ENCODE data around the gene KRT83. TPM values are rescaled to one million over a fixed set of nuclear protein-coding genes. Genes with fewer than 3 reads are reported as not detected.

KRT83 gene
- total RNA-seq, 2 donors from 2014 or later, result 0.74 TPM; not detected in 1

DNA sequence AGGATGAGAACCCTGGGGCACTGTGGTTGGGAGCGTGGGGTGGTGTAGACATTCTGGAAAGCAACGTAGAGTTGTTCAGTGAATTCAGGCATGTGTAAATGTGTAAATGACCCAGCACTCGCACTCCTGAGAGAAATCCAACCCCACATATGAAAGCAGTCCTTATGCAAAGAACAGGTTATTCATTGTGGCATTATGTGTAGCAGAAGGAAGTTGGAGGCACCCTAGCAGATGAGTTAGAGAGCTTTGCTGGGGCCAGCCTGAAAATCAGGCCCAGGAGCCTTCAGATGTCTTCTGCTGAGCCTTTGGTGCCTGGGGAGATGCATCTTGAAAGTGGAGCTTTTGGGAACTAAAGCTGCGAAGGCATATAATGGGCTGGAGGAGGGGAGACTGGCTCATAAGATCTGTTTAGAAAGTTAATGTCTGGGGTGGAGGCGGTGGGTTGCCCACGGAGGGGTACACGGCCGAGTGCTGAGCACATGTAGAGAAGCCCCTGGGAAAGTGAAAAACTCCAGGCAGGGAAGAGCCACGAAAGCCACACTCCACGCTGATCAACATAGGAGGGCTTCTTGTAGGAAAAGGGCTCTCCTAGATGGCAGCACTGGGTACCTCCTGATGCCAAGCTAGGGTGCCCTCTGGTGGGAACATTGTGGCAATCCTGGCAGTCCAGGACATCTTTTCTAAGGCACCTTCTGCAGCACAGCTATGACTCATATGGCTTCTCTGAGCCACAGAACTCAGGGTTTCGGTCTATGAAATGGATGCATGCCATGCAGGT is 6.0 kb upstream of the KRT83 start:
- intact Hi-C loops (cut with DNase I), result loop anchor here (2.0 to 5.0 kb wide), 3 partner anchors 50 to 170 kb away; no protein-coding TSS in a partner anchor
- Histone ChIP-seq H3K4me3 (no peak overlapping the region), H3K4me1 (replicated peaks) (no peaks in the 10 kb centered on the region), H3K27ac (no peak overlapping the region), H3K36me3 (no peaks in the 10 kb centered on the region), H3K27me3 (replicated peaks; ENCODE audit: insufficient read depth) (no peaks in the 10 kb centered on the region), H3K9me3 (no peaks in the 10 kb centered on the region)
- WGBS, result 52% methylated on average over 11 of the region's 11 CpGs
- peak; percentile 86 for DNase-seq (ENCODE audit: low spot score)
- TF ChIP-seq, protein P1, sequence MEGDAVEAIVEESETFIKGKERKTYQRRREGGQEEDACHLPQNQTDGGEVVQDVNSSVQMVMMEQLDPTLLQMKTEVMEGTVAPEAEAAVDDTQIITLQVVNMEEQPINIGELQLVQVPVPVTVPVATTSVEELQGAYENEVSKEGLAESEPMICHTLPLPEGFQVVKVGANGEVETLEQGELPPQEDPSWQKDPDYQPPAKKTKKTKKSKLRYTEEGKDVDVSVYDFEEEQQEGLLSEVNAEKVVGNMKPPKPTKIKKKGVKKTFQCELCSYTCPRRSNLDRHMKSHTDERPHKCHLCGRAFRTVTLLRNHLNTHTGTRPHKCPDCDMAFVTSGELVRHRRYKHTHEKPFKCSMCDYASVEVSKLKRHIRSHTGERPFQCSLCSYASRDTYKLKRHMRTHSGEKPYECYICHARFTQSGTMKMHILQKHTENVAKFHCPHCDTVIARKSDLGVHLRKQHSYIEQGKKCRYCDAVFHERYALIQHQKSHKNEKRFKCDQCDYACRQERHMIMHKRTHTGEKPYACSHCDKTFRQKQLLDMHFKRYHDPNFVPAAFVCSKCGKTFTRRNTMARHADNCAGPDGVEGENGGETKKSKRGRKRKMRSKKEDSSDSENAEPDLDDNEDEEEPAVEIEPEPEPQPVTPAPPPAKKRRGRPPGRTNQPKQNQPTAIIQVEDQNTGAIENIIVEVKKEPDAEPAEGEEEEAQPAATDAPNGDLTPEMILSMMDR (IDR thresholded peaks at IDR 0.05), result peak; percentile 59 to 94 (median 88)
- TF ChIP-seq POLR2A (IDR thresholded peaks at IDR 0.05) (no peak), POLR2AphosphoS5 (IDR thresholded peaks at IDR 0.05) (peak; percentile 76)

DNA sequence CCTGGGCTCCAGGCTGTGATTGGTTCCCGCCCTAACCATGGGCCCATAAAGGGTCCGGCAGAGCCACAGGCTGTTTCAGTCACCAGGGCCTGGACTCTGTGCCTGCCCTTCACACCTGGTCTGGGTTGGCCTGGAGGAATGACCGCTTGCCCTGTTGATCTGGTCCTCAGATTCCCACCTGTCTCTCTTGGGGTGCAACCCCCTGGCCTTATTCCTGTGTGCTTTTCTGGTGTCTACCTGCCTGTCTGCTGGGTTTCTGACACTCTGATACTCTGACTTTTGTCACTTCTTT is 2.9 kb upstream of the KRT83 start:
- TF ChIP-seq POLR2A (IDR thresholded peaks at IDR 0.05), result no peak
- no peak for TF ChIP-seq POLR2AphosphoS5 (IDR thresholded peaks at IDR 0.05)
- TF ChIP-seq, protein P1 (IDR thresholded peaks at IDR 0.05), result no peak
- H3K27me3 ChIP-seq (replicated peaks; ENCODE audit: insufficient read depth), result no peaks in the 10 kb centered on the region
- no peak overlapping the region for H3K4me3 ChIP-seq
- DNase-seq (ENCODE audit: low spot score), result no peak
- no peaks in the 10 kb centered on the region for H3K4me1 ChIP-seq (replicated peaks)
- intact Hi-C loops (cut with DNase I), result no loop called here
- H3K27ac ChIP-seq, result no peak overlapping the region
- 88% methylated on average over 3 of the region's 3 CpGs for WGBS
- H3K9me3 ChIP-seq, result no peaks in the 10 kb centered on the region
- no peaks in the 10 kb centered on the region for H3K36me3 ChIP-seq

DNA sequence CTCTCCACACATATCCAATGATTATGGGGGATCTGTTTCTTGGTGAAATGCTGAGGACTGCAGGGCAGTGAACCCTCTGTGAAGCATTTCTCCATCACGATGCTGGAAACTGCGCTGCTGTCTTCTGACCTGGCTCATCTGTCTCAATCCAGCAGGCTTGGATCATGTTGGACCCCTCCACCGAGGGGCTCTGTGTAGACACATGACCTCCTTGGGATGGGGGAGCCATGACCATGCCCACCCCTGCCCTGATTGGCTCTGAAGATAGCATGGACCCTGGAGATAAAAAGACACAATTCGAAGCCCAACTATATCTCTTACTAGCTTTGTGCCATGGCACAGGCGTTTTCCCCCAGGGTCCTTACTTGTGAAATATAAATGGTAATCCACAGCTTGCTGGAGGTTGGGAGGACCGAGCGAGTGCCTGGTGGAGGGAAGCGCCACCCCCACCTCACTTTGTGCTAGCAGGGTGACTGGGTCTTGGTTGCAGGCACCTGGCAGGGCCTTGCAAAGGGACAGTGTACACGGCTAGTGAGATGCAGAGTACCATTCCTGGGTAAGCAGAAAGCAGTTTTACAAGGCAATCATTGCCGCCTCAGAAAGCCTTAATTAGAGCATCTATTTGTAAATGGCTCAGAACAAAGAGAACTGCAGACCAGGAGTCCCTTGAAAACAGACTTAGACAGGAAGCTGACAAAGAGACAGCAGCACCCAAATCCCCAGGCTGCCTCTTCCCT is 2.4 kb upstream of the KRT83 start:
- intact Hi-C loops (cut with DNase I), result no loop called here
- no peaks in the 10 kb centered on the region for H3K27me3 ChIP-seq (replicated peaks; ENCODE audit: insufficient read depth)

DNA sequence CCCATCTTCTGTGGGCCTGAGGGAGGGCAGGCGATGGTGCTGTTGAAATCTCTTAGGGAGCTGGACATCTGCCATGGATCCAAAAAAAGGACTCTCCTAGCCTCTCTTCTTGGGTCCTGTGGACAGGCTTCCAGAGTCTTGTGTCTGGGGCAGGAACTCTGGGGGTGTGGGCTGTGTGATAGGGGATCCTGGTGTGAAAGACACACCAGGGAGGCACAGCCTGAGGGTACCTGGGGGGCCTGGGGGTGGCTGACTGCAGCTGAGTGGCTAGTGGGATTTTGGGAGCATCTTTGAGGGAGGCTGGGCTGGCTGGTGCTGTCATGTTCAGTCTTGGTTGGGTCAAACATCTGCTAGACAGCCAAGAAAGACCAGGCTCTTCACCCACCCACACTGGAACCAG is 1.8 kb upstream of the KRT83 start:
- intact Hi-C loops (cut with DNase I), result no loop called here
- Histone ChIP-seq H3K36me3 (no peaks in the 10 kb centered on the region), H3K27me3 (replicated peaks; ENCODE audit: insufficient read depth) (no peaks in the 10 kb centered on the region), H3K4me3 (no peak overlapping the region), H3K4me1 (replicated peaks) (no peaks in the 10 kb centered on the region), H3K27ac (no peak overlapping the region), H3K9me3 (no peaks in the 10 kb centered on the region)
- no peak for DNase-seq (ENCODE audit: low spot score)
- TF ChIP-seq POLR2A (IDR thresholded peaks at IDR 0.05), result no peak
- TF ChIP-seq, protein P1 (IDR thresholded peaks at IDR 0.05), result no peak
- no peak for TF ChIP-seq POLR2AphosphoS5 (IDR thresholded peaks at IDR 0.05)
- WGBS, result 82% methylated on average over 1 of the region's 1 CpG

More for the DNA sequence above, 2.4 kb upstream of the KRT83 start:
- no peaks in the 10 kb centered on the region for H3K36me3 ChIP-seq
- 86% methylated on average over 10 of the region's 10 CpGs for WGBS
- TF ChIP-seq POLR2A (IDR thresholded peaks at IDR 0.05), result no peak
- TF ChIP-seq, protein P1 (IDR thresholded peaks at IDR 0.05), result no peak
- no peak for TF ChIP-seq POLR2AphosphoS5 (IDR thresholded peaks at IDR 0.05)
- H3K9me3 ChIP-seq, result no peaks in the 10 kb centered on the region
- H3K4me3 ChIP-seq, result no peak overlapping the region
- H3K4me1 ChIP-seq (replicated peaks), result no peaks in the 10 kb centered on the region
- H3K27ac ChIP-seq, result no peak overlapping the region
- DNase-seq (ENCODE audit: low spot score), result no peak

All from prostate gland (tissue), 2 donors.